Measurements from ENCODE around the gene SLC25A26.

- no peak for TF ChIP-seq EP300 (IDR thresholded peaks at IDR 0.05; ENCODE audit: low read depth)
- TF ChIP-seq POLR2A (IDR thresholded peaks at IDR 0.05), result no peak
- no peak for TF ChIP-seq CTCF (IDR thresholded peaks at IDR 0.05)
- TF ChIP-seq POLR2AphosphoS5 (IDR thresholded peaks at IDR 0.05), result no peak
Observed at GRCh38 chr3:66236281-66236680, 15.5 kb downstream of the SLC25A26 start.

Data from transverse colon (tissue), 4 donors.